HepG2 (cell line): ENCODE results near the gene C2orf15. TPM values are rescaled to one million over a fixed set of nuclear protein-coding genes. Genes with fewer than 3 reads are reported as not detected.
A peak's percentile ranks its signal among the peaks of the same experiment; 100 is the strongest.

Experiments
- CC2D1A ChIP-seq: sonication (generic); formaldehyde crosslinking; IDR thresholded peaks from 2 replicates; pipeline ENCODE4 v1.8.1; 2023; ENCODE audit warnings: mild to moderate bottlenecking, missing genetic modification reagents
- ESRRA ChIP-seq: sonication (generic); formaldehyde crosslinking; IDR thresholded peaks from 2 replicates; pipeline ENCODE4 v1.5.1; 2020; ENCODE audit warnings: mild to moderate bottlenecking, low read depth, missing genetic modification reagents
- HNF1A ChIP-seq, 2 experiments: sonication (generic) in 1 of 2; formaldehyde crosslinking in 1 of 2; IDR thresholded peaks; 2 replicates each; pipeline versions ENCODE4 v1.4.0 to v1.6.1; 2016 to 2020; ENCODE audit warnings: borderline replicate concordance in 1 of 2, low read depth in 1 of 2, mild to moderate bottlenecking in 1 of 2, missing genetic modification reagents in 1 of 2
- JDP2 ChIP-seq: sonication (generic); formaldehyde crosslinking; IDR thresholded peaks from 2 replicates; pipeline ENCODE4 v1.8.1; 2022; ENCODE audit warnings: missing genetic modification reagents, borderline replicate concordance
- NFIC ChIP-seq: IDR thresholded peaks from 2 replicates; pipeline ENCODE4 v1.6.1; 2012; ENCODE audit warnings: mild to moderate bottlenecking, low read length, inconsistent platforms
- NR1H2 ChIP-seq: sonication (generic); formaldehyde crosslinking; IDR thresholded peaks from 2 replicates; pipeline ENCODE4 v1.8.1; 2022; ENCODE audit warnings: low read depth, missing genetic modification reagents, borderline replicate concordance
- PRDM15 ChIP-seq: sonication (generic); formaldehyde crosslinking; IDR thresholded peaks from 2 replicates; pipeline ENCODE4 v1.4.0; 2020; ENCODE audit warnings: missing genetic modification reagents
- PRMT3 ChIP-seq: sonication (generic); formaldehyde crosslinking; IDR thresholded peaks from 2 replicates; pipeline ENCODE4 v1.8.1; 2022; ENCODE audit warnings: low read depth, mild to moderate bottlenecking, moderate library complexity, missing genetic modification reagents, borderline replicate concordance
- SAP130 ChIP-seq: IDR thresholded peaks from 2 replicates; pipeline ENCODE4 v1.6.1; 2016; ENCODE audit warnings: low read depth
- SIN3B ChIP-seq: fragments of 150-350 bp; IDR thresholded peaks from 2 replicates; pipeline ENCODE4 v1.6.1; 2014; ENCODE audit warnings: low read length
- TAF1 ChIP-seq: sonication (generic); formaldehyde crosslinking; IDR thresholded peaks from 2 replicates; pipeline ENCODE4 v1.4.0; 2020; ENCODE audit warnings: missing genetic modification reagents
- ZFX ChIP-seq: sonication (generic); formaldehyde crosslinking; IDR thresholded peaks from 2 replicates; pipeline ENCODE4 v1.4.0; 2020; ENCODE audit warnings: mild to moderate bottlenecking, low read depth, missing genetic modification reagents, moderate library complexity
- ZNF616 ChIP-seq: sonication (generic); formaldehyde crosslinking; IDR thresholded peaks from 2 replicates; pipeline ENCODE4 v1.5.0; 2020; ENCODE audit warnings: low read depth, mild to moderate bottlenecking, missing genetic modification reagents
- ZNF660 ChIP-seq: sonication (generic); formaldehyde crosslinking; IDR thresholded peaks from 2 replicates; pipeline ENCODE4 v1.5.1; 2020; ENCODE audit warnings: mild to moderate bottlenecking, low read depth, missing genetic modification reagents, borderline replicate concordance
- ZNF713 ChIP-seq: sonication (generic); formaldehyde crosslinking; IDR thresholded peaks from 2 replicates; pipeline ENCODE4 v1.4.0; 2020; ENCODE audit warnings: mild to moderate bottlenecking, missing genetic modification reagents
- polyA plus RNA-seq, 8 experiments: library from polyadenylated mRNA; depleted of rRNA in 3 of 8; stranded (reverse) in 7 of 8; unstranded in 1 of 8; fragments of >200 nt; fragmentation: Illumina TruSeq in 4 of 8; extraction: Trizol in 4 of 8; gene quantifications; 2 replicates each; pipeline versions ENCODE4 v1.2.1 to v1.2.3, GENCODE V29; 2011 to 2016; ENCODE audit warnings: low read depth in 4 of 8, missing spikeins in 1 of 8, mixed read lengths in 1 of 8; ENCODE audit not compliant: insufficient read depth in 1 of 8
- total RNA-seq, 5 experiments: library from RNA; depleted of rRNA; stranded (reverse); fragments of >200 nt; fragmentation: Illumina TruSeq; extraction: Trizol; gene quantifications; 2 replicates each; pipeline ENCODE4 v1.2.3, GENCODE V29; 2016; ENCODE audit warnings: low read depth in 1 of 5
- TF ChIP-seq, protein P1 (sequence below): sonication (generic); formaldehyde crosslinking; conservative IDR thresholded peaks from 2 replicates; pipeline ENCODE4 v1.8.0; 2022; ENCODE audit warnings: mild to moderate bottlenecking, moderate library complexity, missing genetic modification reagents

C2orf15 gene
- total and polyA plus RNA-seq, 2 of the 13 experiments (the other 11 are each of a cell fraction or from before 2014, with no cell fraction given): 5.5 to 8.3 TPM

- TF ChIP-seq HNF1A (IDR thresholded peaks at IDR 0.05; ENCODE audit: low read depth) (no peak), HNF1A (CRISPR knock-in tag; IDR thresholded peaks at IDR 0.05; ENCODE audit: borderline replicate concordance) (peak; percentile 94), PRDM15 (peak; percentile 33; the same call in 1 of the 2 replicates), PRMT3 (CRISPR knock-in tag) (peak; percentile 96), ZNF713 (CRISPR knock-in tag) (peak; percentile 66; the same call in 1 of the 2 replicates), ZNF660 (CRISPR knock-in tag) (peak; percentile 69; the same call in 1 of the 2 replicates), ESRRA (CRISPR knock-in tag) (peak; percentile 85; the same call in 1 of the 2 replicates), JDP2 (CRISPR knock-in tag) (no peak), CC2D1A (CRISPR knock-in tag) (0 out of 2 replicates have a peak, but pooled peaks have one; percentile 90), ZFX (CRISPR knock-in tag) (peak; percentile 96), SIN3B (peak; percentile 55; the same call in 1 of the 2 replicates), TAF1 (CRISPR knock-in tag) (peak; percentile 97), SAP130 (CRISPR knock-in tag) (peak; percentile 99), NFIC (peak; percentile 71; the same call in 1 of the 2 replicates), ZNF616 (CRISPR knock-in tag) (peak; percentile 98), NR1H2 (CRISPR knock-in tag) (peak; percentile 96; the same call in 1 of the 2 replicates)
- TF ChIP-seq, protein P1, sequence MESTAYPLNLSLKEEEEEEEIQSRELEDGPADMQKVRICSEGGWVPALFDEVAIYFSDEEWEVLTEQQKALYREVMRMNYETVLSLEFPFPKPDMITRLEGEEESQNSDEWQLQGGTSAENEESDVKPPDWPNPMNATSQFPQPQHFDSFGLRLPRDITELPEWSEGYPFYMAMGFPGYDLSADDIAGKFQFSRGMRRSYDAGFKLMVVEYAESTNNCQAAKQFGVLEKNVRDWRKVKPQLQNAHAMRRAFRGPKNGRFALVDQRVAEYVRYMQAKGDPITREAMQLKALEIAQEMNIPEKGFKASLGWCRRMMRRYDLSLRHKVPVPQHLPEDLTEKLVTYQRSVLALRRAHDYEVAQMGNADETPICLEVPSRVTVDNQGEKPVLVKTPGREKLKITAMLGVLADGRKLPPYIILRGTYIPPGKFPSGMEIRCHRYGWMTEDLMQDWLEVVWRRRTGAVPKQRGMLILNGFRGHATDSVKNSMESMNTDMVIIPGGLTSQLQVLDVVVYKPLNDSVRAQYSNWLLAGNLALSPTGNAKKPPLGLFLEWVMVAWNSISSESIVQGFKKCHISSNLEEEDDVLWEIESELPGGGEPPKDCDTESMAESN (CRISPR knock-in tag): peak; percentile 97
Observed at GRCh38 chr2:99154643-99155536, 13.4 kb downstream of the C2orf15 start, which contains the start of the genes LIPT1 and TSGA10 (continued).
